Activated gamma-delta T cell treated with anti-CD3 and anti-CD28 coated beads, Interleukin-2, amount 50 U/mL, for 16 hours (primary cell): Measurements from ENCODE around the gene SDK1.

Source experiments
- DNase-seq: peaks from one replicate; pipeline ENCODE4 v3.0.0-alpha.2; 2020; ENCODE audit warnings: low read depth

SDK1 gene

GRCh38 chr7:4178416-4178815 lies 877.4 kb downstream of the SDK1 start:
- DNase-seq: no peak

DNA sequence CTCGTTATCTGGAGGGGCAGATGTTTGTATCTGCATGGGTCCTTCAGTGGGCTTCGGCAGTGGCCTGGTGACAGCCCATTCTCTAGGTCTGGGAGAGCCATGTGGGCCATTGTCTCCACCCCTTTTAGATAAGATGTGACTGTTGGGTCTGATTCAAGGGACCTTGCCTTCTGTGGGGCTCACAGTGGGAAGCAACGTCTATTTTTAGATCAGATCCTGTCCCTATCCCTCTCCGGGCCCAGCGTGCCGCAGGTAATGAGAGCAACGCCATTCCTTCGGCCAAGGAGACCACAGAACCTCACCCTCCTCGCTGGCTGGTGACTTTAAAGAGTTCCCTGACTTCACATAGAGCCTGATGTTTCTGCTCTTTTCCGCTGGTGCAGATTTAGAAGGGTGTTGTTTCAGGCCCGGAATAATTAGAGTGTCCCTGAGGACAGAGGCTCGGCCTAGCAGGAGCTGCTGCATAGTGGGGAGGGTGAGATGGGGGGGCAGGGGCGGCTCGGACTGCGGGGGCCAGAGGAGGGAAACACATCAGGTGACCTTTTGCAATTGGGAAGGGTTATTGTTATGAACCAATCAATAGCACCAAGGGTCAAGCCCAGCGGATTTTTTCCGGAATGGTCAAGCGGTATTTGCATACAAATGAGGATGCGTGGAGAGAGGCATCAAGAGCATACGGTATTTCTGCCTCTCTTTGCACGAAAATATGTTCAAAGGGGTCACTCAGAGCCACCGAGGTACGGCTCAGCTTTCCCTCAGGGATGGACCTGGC lies 878.0 kb downstream of the SDK1 start:
- no peak for DNase-seq

DNA sequence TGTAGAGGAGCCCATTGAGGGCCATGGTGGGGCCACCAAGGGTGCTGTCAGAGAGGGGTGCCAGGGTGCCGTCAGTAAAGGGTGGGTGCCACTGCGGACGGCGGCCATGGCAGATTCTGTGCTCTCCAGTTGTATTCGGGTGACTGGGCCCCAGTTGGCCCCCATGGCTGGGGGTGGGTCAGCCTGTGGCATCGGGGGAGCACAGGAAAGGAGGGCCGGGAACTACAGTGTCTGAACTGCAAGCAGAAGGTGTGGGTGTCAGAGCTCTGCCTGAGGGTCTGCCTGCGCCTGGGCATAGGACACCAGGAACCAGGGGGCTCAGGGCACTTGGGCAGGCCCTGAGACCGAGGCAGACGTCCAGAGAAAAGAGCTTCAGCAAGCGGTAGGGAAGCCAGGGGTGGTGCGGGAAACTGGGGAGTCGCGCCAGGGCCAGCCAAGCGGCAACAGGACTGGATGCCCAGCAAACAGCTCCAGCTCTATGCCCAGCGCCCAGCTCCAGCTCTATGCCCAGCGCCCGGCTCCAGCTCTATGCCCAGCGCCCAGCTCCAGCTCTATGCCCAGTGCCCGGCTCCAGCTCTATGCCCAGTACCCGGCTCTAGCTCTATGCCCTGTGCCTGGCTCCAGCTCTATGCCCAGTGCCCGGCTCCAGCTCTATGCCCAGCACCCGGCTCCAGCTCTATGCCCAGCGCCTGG lies 878.8 kb downstream of the SDK1 start:
- no peak for DNase-seq

DNA sequence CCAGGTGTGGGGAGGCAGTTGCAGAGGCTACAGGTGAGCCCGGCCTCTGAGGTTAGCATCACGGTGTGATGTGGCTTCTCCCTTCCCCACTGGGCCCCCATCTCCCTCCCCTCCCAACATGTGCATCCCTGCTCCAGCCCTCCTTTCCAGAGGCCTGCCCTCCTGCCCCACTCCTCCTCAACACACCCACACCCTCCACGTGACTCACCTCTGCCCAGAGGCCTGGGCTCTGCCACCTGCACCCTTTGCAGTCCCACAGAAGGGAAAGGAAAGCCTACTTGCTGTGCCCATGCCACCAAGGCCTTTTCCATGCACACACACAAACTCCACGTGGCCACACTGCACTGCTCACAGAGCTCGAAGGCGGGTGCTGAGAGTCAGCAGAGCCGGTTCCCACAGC lies 880.4 kb downstream of the SDK1 start:
- DNase-seq: no peak

- no peak for DNase-seq
Measured at GRCh38 chr7:4182605-4183300, 881.7 kb downstream of the SDK1 start.

GRCh38 chr7:4184653-4185052 lies 883.6 kb downstream of the SDK1 start:
- no peak for DNase-seq

- DNase-seq: no peak
Measured at GRCh38 chr7:4185136-4185535, 884.1 kb downstream of the SDK1 start.

DNA sequence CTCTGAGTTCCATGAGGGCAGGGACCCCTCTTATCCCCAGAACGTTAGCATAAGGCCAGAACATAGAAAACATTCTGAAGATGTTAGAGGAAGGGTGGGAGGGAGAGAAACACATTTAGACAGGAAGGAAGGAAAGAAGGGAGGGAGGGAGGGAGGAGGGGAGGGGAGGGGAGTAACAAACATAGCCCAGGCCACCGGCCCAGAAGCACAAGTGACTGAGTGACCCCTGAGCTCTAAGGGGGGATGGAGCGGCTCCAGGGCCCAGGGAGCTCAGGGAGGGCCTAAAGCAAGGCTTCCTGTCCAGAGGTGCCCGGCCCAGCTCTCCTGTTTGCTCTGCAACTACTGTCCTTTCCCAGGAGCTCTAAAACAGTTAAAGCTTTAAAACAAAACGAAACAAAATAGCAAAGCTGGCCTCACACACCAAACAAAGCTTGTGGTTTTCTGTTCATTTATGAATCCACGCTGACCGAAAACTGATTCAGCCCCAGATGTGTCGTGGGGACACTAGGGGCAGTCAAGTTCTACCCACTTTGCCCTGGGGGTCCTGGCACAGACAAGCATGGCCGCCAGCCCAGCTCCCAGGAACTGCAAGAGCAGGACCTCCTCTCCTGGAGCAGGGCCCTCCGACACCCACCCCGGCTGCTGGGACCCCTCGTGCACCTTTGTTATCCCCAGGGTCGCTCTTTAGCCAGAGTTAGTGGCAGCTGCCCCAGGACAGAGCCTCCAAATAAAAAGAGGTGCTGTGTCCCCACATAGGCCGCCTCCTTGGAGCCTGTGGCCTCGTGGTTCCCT lies 884.9 kb downstream of the SDK1 start:
- no peak for DNase-seq

DNA sequence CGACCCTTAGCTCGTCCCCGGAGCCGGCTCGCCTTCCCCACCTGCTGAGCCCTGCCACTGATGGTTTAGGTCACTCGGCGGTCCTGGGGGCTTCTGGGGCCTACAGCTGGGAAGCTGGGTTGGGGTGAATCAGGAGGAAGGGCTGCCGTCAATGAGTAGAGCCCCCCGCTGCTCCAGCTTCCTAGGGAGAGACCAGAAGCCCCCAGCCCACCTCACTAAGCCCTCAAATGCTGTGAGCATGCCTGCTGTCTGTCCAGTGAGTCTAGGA lies 885.4 kb downstream of the SDK1 start:
- DNase-seq: no peak

GRCh38 chr7:4188651-4189050 lies 887.6 kb downstream of the SDK1 start:
- DNase-seq: no peak

DNA sequence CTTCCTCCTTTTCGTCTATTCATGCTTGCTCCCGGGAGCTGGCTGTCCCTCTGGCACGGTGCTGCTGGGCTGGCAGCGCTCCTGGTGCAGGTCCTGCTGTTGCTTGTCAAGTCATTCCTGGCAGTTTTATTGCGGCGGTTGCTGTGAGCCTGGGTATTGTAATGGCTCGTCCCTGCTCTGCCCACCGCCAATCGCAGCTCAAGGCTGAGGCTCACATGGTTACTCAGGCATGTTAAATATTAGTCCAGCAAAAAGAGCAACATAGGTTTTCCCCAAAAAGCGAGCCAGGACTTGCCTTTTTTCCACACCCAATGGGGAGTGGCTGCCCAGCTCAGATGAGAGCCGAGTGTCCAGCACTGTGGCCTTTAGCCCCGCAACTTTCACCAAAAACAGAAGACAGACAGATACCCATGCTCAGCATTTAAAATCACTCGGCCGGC lies 888.1 kb downstream of the SDK1 start:
- DNase-seq: no peak

- no peak for DNase-seq
Measured at GRCh38 chr7:4190010-4190981, 889.2 kb downstream of the SDK1 start.

DNA sequence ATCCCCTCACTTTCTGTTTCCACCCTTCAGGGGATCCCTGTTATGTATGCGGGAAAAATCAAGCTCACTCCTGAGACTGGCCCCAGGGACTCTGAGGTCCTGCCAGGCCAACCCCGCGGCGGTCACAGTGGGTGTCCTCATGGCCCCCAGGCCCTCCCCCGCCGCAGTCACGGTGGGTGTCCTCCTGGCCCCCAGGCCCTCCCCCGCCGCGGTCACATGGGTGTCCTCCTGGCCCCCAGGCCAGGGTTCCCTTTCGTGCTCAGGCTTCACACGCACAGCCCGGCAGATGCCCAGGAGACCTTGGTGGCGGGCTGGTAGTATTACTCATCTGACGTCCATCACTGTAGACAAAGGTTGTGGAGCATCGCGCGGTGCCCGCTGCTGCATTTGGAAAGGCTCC lies 890.0 kb downstream of the SDK1 start:
- no peak for DNase-seq

- no peak for DNase-seq
Measured at GRCh38 chr7:4191525-4191924, 890.5 kb downstream of the SDK1 start.

GRCh38 chr7:4195660-4196059 lies 894.6 kb downstream of the SDK1 start:
- DNase-seq: no peak

DNA sequence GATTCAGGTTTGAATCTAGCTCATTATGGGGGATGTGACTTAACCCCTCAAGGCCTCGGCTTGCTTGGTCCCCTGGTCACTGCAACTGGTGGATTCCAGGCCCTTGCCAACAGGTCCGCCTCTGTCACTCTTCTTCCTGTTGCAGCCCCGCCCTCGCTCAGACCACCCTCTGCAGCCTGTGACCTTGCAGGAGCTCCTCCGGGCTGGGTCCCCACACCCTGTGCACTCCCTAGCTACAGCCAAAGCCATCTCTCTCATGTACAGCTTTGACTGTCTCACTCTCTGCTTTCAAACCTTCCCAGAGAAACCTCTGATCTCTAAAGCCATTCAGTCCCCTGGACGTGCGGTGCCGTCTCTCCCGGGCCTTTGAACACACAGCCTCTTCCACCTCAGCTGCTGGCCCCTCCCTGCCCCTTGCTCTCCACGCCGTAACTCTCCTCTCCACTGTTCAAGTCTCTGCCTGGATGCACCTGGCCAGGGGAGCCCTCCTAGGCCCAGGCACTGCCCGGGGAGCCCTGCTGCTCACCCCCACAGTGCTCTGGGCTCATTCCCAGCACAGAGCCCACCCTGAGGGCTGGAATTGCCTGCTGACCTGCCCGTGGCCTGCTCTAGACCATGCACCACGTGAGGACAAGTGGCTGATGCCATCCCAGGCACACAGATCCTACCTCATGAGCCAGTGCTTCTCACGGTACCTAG lies 895.2 kb downstream of the SDK1 start:
- DNase-seq: no peak

GRCh38 chr7:4198301-4198700 lies 897.2 kb downstream of the SDK1 start:
- no peak for DNase-seq

DNA sequence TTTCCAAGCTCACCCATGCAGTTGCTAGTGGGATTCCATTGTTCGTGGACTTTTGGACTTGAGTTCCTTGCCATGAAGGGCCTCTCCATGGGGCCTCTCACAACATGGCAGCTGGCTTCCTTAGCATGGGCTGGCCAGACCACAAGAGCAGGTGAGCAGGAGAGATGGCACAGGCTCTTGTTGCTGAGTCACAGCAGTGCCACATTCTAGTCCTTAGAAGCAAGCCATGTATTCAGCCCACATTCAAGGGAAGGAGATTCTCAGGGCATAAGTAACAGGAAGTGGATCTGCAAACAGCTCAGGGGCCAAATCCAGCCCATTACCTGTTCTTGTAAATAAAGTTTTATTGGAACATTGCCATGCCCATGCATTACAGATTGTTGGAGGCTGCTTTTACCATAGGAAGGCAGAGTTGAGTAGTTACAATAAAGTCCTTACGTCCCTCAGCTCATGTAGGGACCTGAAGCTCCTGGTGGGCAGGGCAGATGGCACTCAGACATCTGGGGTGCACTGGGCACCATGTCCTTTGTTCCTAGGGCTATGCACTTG lies 899.6 kb downstream of the SDK1 start:
- DNase-seq: no peak

DNA sequence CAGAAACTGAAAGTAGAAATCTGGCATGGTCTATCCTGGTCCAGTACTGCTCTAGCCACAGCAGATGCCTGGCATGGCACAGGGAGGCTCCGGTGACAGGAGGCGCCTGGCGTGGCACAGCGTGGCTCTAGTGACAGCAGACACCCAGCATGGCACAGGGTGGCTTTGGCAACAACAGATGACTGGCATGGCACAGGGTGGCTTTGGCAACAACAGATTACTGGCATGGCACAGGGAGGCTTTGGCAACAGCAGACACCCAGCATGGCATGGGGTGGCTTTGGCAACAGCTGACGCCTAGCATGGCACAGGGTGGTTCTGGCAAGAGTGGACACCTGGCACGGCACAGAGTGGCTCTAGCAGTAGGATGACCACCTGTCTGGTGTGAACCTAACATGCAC lies 900.5 kb downstream of the SDK1 start:
- no peak for DNase-seq

DNA sequence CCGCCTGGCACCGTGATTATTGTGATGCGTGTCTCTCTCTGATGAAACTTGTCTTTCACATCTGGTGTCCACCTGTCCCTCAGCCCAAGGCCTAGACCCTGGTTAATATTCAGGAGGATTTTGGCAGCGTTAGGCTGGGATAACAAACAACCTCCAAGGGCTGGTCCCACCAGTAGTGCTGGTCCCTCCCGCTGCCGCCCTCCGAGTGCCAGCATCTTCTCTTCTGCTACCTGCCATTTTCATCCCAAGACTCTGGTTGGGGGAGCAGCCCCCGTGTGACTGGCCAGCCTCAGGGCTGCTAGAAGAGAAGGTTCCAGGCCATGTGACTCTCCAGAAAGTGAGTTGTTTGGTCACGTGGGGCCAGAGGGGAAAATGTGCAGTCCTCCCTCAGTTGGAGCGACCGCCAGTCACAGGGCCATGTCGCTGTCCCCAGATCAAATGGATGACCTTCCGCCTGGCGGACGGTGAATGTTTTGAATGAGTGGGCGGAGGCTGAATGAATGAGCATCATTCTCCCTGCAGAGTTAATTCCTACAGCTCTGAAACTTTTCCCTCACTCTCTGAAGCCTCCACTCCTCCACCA lies 901.2 kb downstream of the SDK1 start:
- DNase-seq: no peak
